H9 (cell line): ENCODE data around the gene NOBOX. TPM values are rescaled to one million over a fixed set of nuclear protein-coding genes. Genes with fewer than 3 reads are reported as not detected.

ENCODE experiments used
- DNase-seq: peaks from one replicate; pipeline ENCODE4 v3.0.0-alpha.2; 2017
- H2AFZ ChIP-seq: one replicate; pipeline ENCODE4 v1.6.1; 2013; ENCODE audit warnings: mild to moderate bottlenecking, low read length, control low read depth, moderate library complexity
- H2AK5ac ChIP-seq: 2 replicates; pipeline ENCODE4 v1.6.1; 2013; ENCODE audit warnings: low read length, control low read depth, mixed read lengths; ENCODE audit not compliant: insufficient read length
- H2BK120ac ChIP-seq: one replicate; pipeline ENCODE4 v1.6.1; 2013; ENCODE audit warnings: low read depth, mild to moderate bottlenecking, low read length, control low read depth, inconsistent platforms; ENCODE audit not compliant: poor library complexity, severe bottlenecking
- H2BK12ac ChIP-seq: 2 replicates; pipeline ENCODE4 v1.6.1; 2013; ENCODE audit warnings: low read length, control low read depth, mixed read lengths, low read depth; ENCODE audit not compliant: insufficient read length
- H2BK15ac ChIP-seq: 2 replicates; pipeline ENCODE4 v1.6.1; 2013; ENCODE audit warnings: low read depth, low read length, control low read depth
- H2BK20ac ChIP-seq: one replicate; pipeline ENCODE4 v1.6.1; 2013; ENCODE audit warnings: low read depth, mild to moderate bottlenecking, low read length, control low read depth, inconsistent platforms; ENCODE audit not compliant: poor library complexity, severe bottlenecking
- H2BK5ac ChIP-seq: 2 replicates; pipeline ENCODE4 v1.6.1; 2013; ENCODE audit warnings: low read length, control low read depth, mixed read lengths; ENCODE audit not compliant: insufficient read length
- H3K14ac ChIP-seq: 2 replicates; pipeline ENCODE4 v1.6.1; 2013; ENCODE audit warnings: low read length, control low read depth; ENCODE audit not compliant: insufficient read depth
- H3K18ac ChIP-seq: 2 replicates; pipeline ENCODE4 v1.6.1; 2013; ENCODE audit warnings: low read depth, mild to moderate bottlenecking, mixed read lengths, low read length, control low read depth; ENCODE audit not compliant: insufficient read length
- H3K23ac ChIP-seq: 2 replicates; pipeline ENCODE4 v1.6.1; 2013; ENCODE audit warnings: low read length, control low read depth, mixed read lengths, low read depth; ENCODE audit not compliant: insufficient read length
- H3K23me2 ChIP-seq: 2 replicates; pipeline ENCODE4 v1.6.1; 2013; ENCODE audit warnings: low read depth, mild to moderate bottlenecking, mixed read lengths, low read length, control low read depth; ENCODE audit not compliant: insufficient read length, poor library complexity, severe bottlenecking
- H3K27ac ChIP-seq: 2 replicates; pipeline ENCODE4 v1.5.1; 2013; ENCODE audit warnings: low read length, control low read depth, mixed read lengths, low read depth; ENCODE audit not compliant: insufficient read length
- H3K27me3 ChIP-seq: 2 replicates; pipeline ENCODE4 v1.6.1; 2013; ENCODE audit warnings: low read length, control low read depth, inconsistent platforms; ENCODE audit not compliant: insufficient read depth
- H3K4ac ChIP-seq: 2 replicates; pipeline ENCODE4 v1.6.1; 2013; ENCODE audit warnings: low read depth, mild to moderate bottlenecking, control low read depth, inconsistent platforms, low read length, moderate library complexity
- H3K4me1 ChIP-seq: 2 replicates; pipeline ENCODE4 v1.6.1; 2013; ENCODE audit warnings: low read length, control low read depth, inconsistent platforms; ENCODE audit not compliant: insufficient read depth
- H3K4me2 ChIP-seq: 2 replicates; pipeline ENCODE4 v1.6.1; 2013; ENCODE audit warnings: low read length, control low read depth, mixed read lengths; ENCODE audit not compliant: insufficient read length, insufficient read depth
- H3K56ac ChIP-seq: 2 replicates; pipeline ENCODE4 v1.6.1; 2013; ENCODE audit warnings: low read depth, mild to moderate bottlenecking, mixed read lengths, low read length, control low read depth; ENCODE audit not compliant: insufficient read length
- H3K79me1 ChIP-seq: 2 replicates; pipeline ENCODE4 v1.6.1; 2013; ENCODE audit warnings: low read depth, mild to moderate bottlenecking, moderate library complexity, low read length, control low read depth, inconsistent platforms; ENCODE audit not compliant: insufficient read depth, poor library complexity, severe bottlenecking
- H3K79me2 ChIP-seq: 2 replicates; pipeline ENCODE4 v1.6.1; 2013; ENCODE audit warnings: low read length, control low read depth, inconsistent platforms; ENCODE audit not compliant: insufficient read depth
- H3K9ac ChIP-seq: 2 replicates; pipeline ENCODE4 v1.6.1; 2013; ENCODE audit warnings: low read length, control low read depth, mixed read lengths; ENCODE audit not compliant: insufficient read length; ENCODE audit errors: extremely low read depth
- H3K9me3 ChIP-seq: one replicate; pipeline ENCODE4 v1.6.1; 2013; ENCODE audit warnings: low read depth, low read length, inconsistent platforms; ENCODE audit not compliant: control insufficient read depth
- H3T11ph ChIP-seq: one replicate; pipeline ENCODE4 v1.6.1; 2013; ENCODE audit warnings: mild to moderate bottlenecking, low read length, control low read depth, inconsistent platforms
- H4K20me1 ChIP-seq: one replicate; pipeline ENCODE4 v1.6.1; 2013; ENCODE audit not compliant: control insufficient read depth, insufficient read length, insufficient read depth
- H4K5ac ChIP-seq: 2 replicates; pipeline ENCODE4 v1.6.1; 2013; ENCODE audit warnings: low read depth, mild to moderate bottlenecking, mixed read lengths, low read length, control low read depth; ENCODE audit not compliant: insufficient read length
- H4K8ac ChIP-seq: replicated peaks from 2 replicates; pipeline ENCODE4 v1.6.1; 2013; ENCODE audit warnings: low read length, control low read depth, mixed read lengths, low read depth; ENCODE audit not compliant: insufficient read length
- H4K91ac ChIP-seq: 2 replicates; pipeline ENCODE4 v1.6.1; 2013; ENCODE audit warnings: low read depth, mild to moderate bottlenecking, moderate library complexity, mixed read lengths, low read length, control low read depth; ENCODE audit not compliant: insufficient read length
- H3K27ac Mint-ChIP-seq, 3 experiments: 2 replicates in 2 of 3; 3 replicates in 1 of 3; pipeline ENCODE4 v1.8.0; 2020 to 2021; ENCODE audit warnings: mixed read lengths in 3 of 3, mild to moderate bottlenecking in 1 of 3, moderate library complexity in 1 of 3
- H3K27me3 Mint-ChIP-seq: 2 replicates; pipeline ENCODE4 v1.8.0; 2021; ENCODE audit warnings: low read depth, mild to moderate bottlenecking, moderate library complexity, mixed read lengths
- H3K36me3 Mint-ChIP-seq, 3 experiments: 2 replicates in 2 of 3; 3 replicates in 1 of 3; pipeline ENCODE4 v1.8.0; 2020 to 2021; ENCODE audit warnings: low read depth in 3 of 3, mixed read lengths in 3 of 3; ENCODE audit not compliant: insufficient read depth in 1 of 3
- H3K4me1 Mint-ChIP-seq, 2 experiments: 2 replicates each; pipeline ENCODE4 v1.8.0; 2020; ENCODE audit warnings: mixed read lengths in 2 of 2
- H3K4me3 Mint-ChIP-seq, 2 experiments: 2 replicates in 1 of 2; 3 replicates in 1 of 2; pipeline ENCODE4 v1.8.0; 2020 to 2021; ENCODE audit warnings: mild to moderate bottlenecking in 2 of 2, mixed read lengths in 2 of 2, moderate library complexity in 1 of 2
- H3K9me3 Mint-ChIP-seq, 2 experiments: 2 replicates in 1 of 2; 3 replicates in 1 of 2; pipeline ENCODE4 v1.8.0; 2020; ENCODE audit warnings: mild to moderate bottlenecking in 2 of 2, mixed read lengths in 2 of 2, moderate library complexity in 1 of 2
- CTCF ChIP-seq: fragments of 200-600 bp; sonication (generic); conservative IDR thresholded peaks from 3 replicates; pipeline ENCODE4 v1.8.0; 2021; ENCODE audit warnings: antibody characterized with exemption, mild to moderate bottlenecking
- WGBS: extraction: QIAGEN DNeasy Blood & Tissue Kit; methylation state at CpG from one replicate; pipeline ENCODE4 v1.1.7; 2013; ENCODE audit warnings: missing lambda C conversion rate, low lambda C conversion rate, mixed read lengths; ENCODE audit not compliant: insufficient read length; ENCODE audit errors: extremely low coverage; 5-methylcytosine and 5-hydroxymethylcytosine counted together
- total RNA-seq: library from RNA; stranded (reverse); gene quantifications from 2 replicates; pipeline ENCODE4 v1.2.1, GENCODE V29; 2021

The NOBOX gene
- total RNA-seq, 1 experiment from 2014 or later, result not detected

- no CpG with 5 or more reads among the region's 3 CpGs for WGBS
- no peak overlapping the region for H3K18ac ChIP-seq
- no peak for TF ChIP-seq CTCF
Measured at GRCh38 chr7:144408121-144408520, 4.6 kb upstream of the NOBOX start.

More at GRCh38 chr7:144408121-144408520, 4.6 kb upstream of the NOBOX start:
- no peaks in the 10 kb centered on the region for H3K4me1 ChIP-seq
- no peaks in the 10 kb centered on the region for H3K27me3 ChIP-seq
- Mint-ChIP-seq H3K27me3 (no peaks in the 10 kb centered on the region), H3K36me3 (peaks cover 0 to 2% (median 0%) of the 10 kb centered on the region in 3 experiments; a peak in 1 of 7 replicates), H3K4me3 (no peak overlapping the region), H3K4me1 (peaks cover 12 to 16% of the 10 kb centered on the region in 2 experiments), H3K27ac (peak overlapping the region in 2 of 3 experiments; percentile 32 to 46; a peak in 1 of 7 replicates), H3K9me3 (no peaks in the 10 kb centered on the region)
- H3K23ac ChIP-seq, result no peak overlapping the region
- H2BK5ac ChIP-seq, result no peak overlapping the region
- H2BK20ac ChIP-seq, result no peak overlapping the region
- H2BK15ac ChIP-seq, result no peak overlapping the region
- no peak overlapping the region for H3K14ac ChIP-seq
- no peak overlapping the region for H3T11ph ChIP-seq
- no peaks in the 10 kb centered on the region for H3K9me3 ChIP-seq
- no peak overlapping the region for H2BK12ac ChIP-seq
- no peak overlapping the region for H4K5ac ChIP-seq
- no peak overlapping the region for H2BK120ac ChIP-seq
- no peaks in the 10 kb centered on the region for H3K79me1 ChIP-seq
- no peak overlapping the region for H3K4me2 ChIP-seq
- H2AFZ ChIP-seq, result no peak overlapping the region
- no peak overlapping the region for H4K8ac ChIP-seq
- no peak for DNase-seq
- no peaks in the 10 kb centered on the region for H4K20me1 ChIP-seq
- H3K56ac ChIP-seq, result no peak overlapping the region
- no peak overlapping the region for H2AK5ac ChIP-seq
- no peaks in the 10 kb centered on the region for H3K79me2 ChIP-seq
- no peak overlapping the region for H3K9ac ChIP-seq
- no peak overlapping the region for H4K91ac ChIP-seq
- no peak overlapping the region for H3K4ac ChIP-seq
- H3K27ac ChIP-seq, result no peak overlapping the region
- H3K23me2 ChIP-seq, result no peaks in the 10 kb centered on the region
